ENCODE data around the gene SETD1A.

SETD1A gene

DNA sequence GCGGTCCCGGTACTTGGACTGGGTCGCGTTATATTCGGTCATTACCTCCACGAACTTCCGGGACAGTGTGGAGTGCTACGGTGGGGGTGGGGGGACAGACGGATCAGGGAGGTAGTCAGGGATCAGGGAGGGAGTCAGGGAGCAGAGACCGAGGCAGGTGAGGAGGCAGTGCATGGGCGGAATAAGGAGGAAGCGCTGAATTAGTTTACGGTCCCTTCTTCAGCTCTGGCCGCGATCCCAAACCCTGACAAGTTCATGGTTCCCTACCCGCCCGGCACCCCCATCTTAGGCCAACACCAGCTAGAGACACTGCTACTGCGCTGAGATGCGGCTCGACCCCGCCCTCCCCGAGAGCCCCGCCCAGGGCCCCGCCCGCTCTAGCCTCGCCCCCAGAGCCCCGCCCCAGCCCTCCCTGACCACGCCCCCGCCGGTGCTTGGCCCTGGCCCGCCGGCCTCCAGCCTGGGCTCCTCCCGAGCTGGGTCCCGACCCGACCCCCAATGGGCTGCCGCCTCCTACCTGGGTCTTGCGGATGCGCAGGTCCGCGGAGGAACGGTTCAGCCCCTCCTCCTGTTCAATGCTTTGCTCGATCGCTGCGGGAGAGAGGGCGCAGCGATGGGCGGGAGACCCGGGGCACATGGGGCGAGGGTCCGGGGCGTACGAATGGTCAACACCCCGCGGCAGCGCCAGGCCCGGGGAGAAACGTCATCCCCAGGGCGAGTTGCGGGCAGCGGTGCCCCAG, 39.6 kb downstream of the SETD1A start:
- no peak overlapping the region for H3K4me3 ChIP-seq (ENCODE audit: low read length)
- H3K27me3 ChIP-seq (ENCODE audit: insufficient read depth, low read length), result no peaks in the 10 kb centered on the region

DNA sequence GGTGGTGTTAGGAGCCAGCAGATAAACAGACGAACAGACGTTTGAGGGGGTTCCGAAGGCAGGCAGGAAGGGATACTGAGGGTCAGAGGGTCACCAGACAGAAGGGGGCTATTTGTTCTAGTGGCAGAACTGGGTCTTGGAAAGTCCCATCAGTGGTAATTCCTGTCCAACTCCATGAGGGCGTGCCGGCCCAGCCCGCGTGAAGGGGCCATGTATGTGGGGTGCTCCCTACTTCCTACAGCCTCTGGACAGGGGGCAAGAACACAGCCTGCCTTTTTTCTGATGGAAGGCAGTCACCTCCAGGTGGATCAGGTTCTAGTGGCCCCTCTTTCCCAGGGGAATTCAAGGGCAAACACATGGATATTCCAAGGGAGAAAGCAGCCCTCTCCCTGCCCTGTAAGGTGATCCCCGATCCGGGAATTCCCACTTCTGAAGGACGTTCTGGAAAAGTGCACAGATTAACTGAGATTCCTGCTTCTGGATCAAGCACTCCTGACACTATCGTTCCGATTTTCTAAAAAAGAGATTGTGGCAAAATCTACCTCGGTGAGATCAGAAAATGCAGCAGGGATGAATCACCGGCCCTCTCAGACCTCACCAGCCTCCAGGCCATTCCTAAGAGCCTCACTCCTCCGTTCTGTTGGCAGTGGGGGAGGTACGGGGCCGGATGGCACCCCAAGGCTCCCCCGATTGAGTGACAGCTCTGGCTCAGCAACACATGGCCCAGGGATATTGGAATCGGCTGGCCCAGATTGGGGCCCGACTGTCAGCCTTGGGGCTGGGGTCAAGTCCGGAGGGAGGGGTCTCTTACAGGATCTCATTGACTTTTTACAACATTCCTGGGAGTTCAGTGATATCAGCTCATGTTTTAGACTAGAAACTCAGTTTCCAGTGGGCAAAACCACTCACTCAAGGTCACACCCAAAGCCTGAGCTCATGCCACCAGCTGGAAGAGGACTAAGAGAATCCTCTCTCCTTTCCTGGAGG, 40.5 kb downstream of the SETD1A start:
- H3K4me3 ChIP-seq (ENCODE audit: low read length), result no peak overlapping the region

More for the DNA sequence above, 39.6 kb downstream of the SETD1A start:
- no peaks in the 10 kb centered on the region for H3K36me3 ChIP-seq (ENCODE audit: insufficient read depth, low read length)
- H2AFZ ChIP-seq (ENCODE audit: low read depth, low read length), result no peak overlapping the region
- peaks cover 5% of the 10 kb centered on the region for H3K9me3 ChIP-seq (ENCODE audit: low read length)
- peaks cover 2% of the 10 kb centered on the region for H3K4me1 ChIP-seq (ENCODE audit: insufficient read depth, low read length)

DNA sequence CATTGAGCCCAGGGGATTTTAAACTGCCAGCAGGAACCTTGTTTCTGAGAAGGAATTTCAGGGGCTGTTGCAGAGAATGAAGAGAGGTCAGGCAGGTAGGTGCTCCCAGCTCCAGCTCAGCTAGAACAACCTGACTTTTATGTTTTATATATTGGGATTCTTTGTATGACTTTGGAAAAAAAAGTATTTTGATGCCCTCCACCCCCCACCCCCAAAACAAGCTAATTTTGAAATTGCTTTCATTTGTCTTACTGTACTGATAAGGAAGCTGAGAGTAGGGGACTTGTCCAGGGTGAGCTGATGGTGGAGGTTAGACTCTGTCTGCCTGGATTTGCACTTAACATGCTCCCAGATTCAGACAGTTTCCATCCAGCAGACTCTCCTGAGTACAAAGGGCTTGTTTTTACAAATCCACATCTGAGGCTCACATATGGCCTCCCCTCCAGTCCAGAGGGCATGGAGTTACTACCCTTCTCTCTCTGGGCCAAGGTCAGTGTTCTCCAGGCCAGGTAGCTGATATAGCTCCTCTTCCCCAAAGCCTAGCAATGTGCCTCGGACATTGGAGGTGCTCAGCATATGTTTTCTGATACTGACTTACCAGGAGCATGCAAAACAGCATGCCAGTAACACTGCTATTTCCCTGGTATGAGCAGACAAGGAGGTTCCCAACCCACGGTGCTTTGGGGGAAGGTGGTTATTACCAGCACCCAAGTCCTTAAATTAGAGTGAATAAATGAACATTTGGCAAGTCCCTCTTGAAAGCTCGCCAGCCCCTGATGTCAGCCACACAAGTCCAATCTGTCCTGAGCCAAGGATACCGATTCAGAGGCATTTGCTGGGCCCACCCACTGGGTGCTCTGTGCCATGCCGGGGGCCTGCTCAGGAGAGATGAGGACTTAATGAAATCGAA, 41.6 kb downstream of the SETD1A start:
- Histone ChIP-seq H3K27me3 (ENCODE audit: insufficient read depth, low read length) (no peaks in the 10 kb centered on the region), H2AFZ (ENCODE audit: low read depth, low read length) (no peak overlapping the region), H3K4me1 (ENCODE audit: insufficient read depth, low read length) (peaks cover 5% of the 10 kb centered on the region), H3K4me3 (ENCODE audit: low read length) (no peak overlapping the region), H3K9me3 (ENCODE audit: low read length) (peaks cover 5% of the 10 kb centered on the region), H3K36me3 (ENCODE audit: insufficient read depth, low read length) (no peaks in the 10 kb centered on the region)

More for the DNA sequence above, 40.5 kb downstream of the SETD1A start:
- H3K4me1 ChIP-seq (ENCODE audit: insufficient read depth, low read length), result peaks cover 5% of the 10 kb centered on the region
- peaks cover 5% of the 10 kb centered on the region for H3K9me3 ChIP-seq (ENCODE audit: low read length)
- no peak overlapping the region for H2AFZ ChIP-seq (ENCODE audit: low read depth, low read length)
- no peaks in the 10 kb centered on the region for H3K27me3 ChIP-seq (ENCODE audit: insufficient read depth, low read length)
- no peaks in the 10 kb centered on the region for H3K36me3 ChIP-seq (ENCODE audit: insufficient read depth, low read length)

DNA sequence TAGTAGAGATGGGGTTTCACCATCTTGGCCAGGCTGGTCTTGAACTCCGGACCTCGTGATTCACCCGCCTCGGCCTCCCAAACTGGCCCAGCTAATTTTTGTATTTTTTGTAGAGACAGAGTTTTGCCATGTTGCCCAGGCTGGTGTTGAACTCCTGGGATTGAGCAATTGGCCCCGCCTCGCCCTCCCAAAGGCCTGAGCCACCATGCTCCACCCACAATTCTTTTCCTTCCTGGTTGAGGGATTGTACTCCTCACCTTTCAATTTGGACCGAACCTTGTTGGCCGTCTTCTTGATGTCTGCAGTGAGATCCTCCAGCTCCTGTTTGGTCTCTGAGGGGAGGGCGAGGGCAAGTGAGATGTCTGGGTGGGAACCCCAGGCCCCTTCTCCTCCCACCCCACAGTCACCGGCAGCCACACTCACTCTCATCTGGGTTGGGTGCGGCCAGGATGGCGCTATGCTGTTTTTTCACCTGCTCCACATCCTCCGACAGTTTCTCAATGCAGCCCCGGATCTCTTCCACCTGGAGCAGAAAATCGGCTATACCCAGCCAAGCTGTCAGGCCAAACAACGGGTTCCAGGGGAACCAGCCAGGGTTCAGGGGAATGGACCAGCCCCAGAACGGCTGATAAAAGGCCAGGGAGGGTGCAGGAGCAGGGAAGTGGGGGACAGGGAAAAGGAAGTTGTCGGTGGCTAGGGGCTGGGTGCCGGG, 43.3 kb downstream of the SETD1A start:
- peaks cover 6% of the 10 kb centered on the region for H3K4me1 ChIP-seq (ENCODE audit: insufficient read depth, low read length)
- H3K36me3 ChIP-seq (ENCODE audit: insufficient read depth, low read length), result no peaks in the 10 kb centered on the region
- H3K27me3 ChIP-seq (ENCODE audit: insufficient read depth, low read length), result no peaks in the 10 kb centered on the region
- no peak overlapping the region for H2AFZ ChIP-seq (ENCODE audit: low read depth, low read length)
- no peak overlapping the region for H3K4me3 ChIP-seq (ENCODE audit: low read length)
- H3K9me3 ChIP-seq (ENCODE audit: low read length), result peaks cover 5% of the 10 kb centered on the region

DNA sequence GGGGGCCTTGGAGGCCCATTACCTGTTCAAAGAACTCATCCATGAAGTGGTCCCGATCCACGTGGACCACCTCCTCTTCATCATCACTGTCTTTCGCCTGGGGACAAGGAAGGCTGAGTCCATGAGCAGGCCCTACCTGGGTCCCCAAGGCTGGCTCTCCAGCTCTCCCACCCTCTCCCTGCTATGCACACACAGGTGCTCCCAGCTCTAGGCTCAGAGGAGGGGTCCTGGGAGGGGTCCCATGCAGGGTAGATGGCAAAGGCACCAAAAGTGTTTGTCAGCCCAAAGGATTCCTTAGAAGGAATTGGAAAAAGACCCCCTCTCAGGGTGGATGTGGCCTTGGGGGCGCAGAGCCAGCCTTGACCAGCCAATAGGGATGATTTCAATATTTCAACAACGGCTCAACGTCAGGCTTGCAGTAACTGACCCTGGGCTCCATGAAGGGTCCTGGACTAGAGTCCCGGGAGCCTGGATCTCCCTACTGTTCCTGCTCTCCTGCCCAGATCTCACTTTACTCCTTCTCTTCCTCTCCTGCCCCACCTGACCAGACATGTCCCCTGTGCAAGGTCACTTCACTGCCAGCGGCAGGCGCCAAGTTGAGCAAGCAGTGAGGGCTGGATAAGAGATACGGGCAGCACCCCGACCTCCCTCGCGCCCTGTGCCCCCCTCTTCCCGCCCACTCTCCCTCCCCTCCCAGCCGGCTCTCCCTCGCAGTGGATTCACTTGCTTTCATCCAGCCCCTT, 44.1 kb downstream of the SETD1A start:
- no peak overlapping the region for H2AFZ ChIP-seq (ENCODE audit: low read depth, low read length)
- H3K4me3 ChIP-seq (ENCODE audit: low read length), result no peak overlapping the region
- H3K27me3 ChIP-seq (ENCODE audit: insufficient read depth, low read length), result no peaks in the 10 kb centered on the region
- H3K4me1 ChIP-seq (ENCODE audit: insufficient read depth, low read length), result peaks cover 15% of the 10 kb centered on the region
- peaks cover 5% of the 10 kb centered on the region for H3K9me3 ChIP-seq (ENCODE audit: low read length)
- H3K36me3 ChIP-seq (ENCODE audit: insufficient read depth, low read length), result no peaks in the 10 kb centered on the region

DNA sequence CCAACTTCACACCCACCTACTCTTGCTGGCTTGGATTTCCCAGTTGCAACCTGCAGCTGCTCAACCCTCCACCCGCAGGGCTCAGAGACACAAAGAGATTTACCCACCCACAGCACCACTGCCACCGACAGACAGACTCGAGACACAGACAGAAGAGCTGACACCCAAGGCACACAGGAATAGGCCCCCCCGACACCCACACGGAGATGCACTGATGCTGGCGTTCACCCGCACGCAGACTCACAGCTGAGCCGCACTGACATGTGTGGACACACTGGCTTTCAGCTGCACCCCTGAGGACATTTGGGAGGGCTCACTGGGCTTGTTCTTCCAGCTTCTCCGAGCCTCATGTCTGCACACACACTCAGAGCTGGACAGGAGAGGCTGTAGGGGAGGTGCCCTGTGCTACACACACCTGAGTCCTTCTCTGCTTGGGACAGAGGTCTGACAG, 44.7 kb downstream of the SETD1A start:
- peaks cover 5% of the 10 kb centered on the region for H3K9me3 ChIP-seq (ENCODE audit: low read length)
- H3K27me3 ChIP-seq (ENCODE audit: insufficient read depth, low read length), result no peaks in the 10 kb centered on the region
- H2AFZ ChIP-seq (ENCODE audit: low read depth, low read length), result no peak overlapping the region
- H3K36me3 ChIP-seq (ENCODE audit: insufficient read depth, low read length), result no peaks in the 10 kb centered on the region
- H3K4me3 ChIP-seq (ENCODE audit: low read length), result no peak overlapping the region
- peaks cover 15% of the 10 kb centered on the region for H3K4me1 ChIP-seq (ENCODE audit: insufficient read depth, low read length)

DNA sequence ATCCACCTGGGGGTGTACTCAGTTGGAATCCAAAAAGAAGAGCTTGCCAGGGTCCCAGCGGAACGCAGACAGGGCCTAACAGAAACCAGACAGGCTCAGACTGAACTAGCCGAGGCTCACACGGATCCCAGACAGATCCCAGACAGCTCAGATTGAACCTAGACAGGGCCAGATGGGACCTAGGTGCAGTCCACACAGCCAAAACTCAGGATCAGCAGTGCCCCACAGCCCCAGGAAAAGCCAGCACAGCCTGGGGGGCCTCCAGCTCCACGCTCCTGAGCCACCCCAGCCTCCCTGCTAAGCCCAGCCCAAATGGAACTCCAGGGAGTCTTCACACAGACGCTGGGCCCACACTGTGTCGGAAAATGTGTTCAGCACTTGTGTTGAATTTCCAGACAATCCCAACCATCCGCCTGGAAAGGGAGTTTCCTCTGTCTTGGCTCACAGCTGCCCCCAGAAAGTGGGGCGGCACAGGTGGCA, 45.3 kb downstream of the SETD1A start:
- no peak overlapping the region for H3K4me3 ChIP-seq (ENCODE audit: low read length)
- H3K4me1 ChIP-seq (ENCODE audit: insufficient read depth, low read length), result peaks cover 15% of the 10 kb centered on the region
- no peaks in the 10 kb centered on the region for H3K36me3 ChIP-seq (ENCODE audit: insufficient read depth, low read length)
- no peak overlapping the region for H2AFZ ChIP-seq (ENCODE audit: low read depth, low read length)
- no peaks in the 10 kb centered on the region for H3K9me3 ChIP-seq (ENCODE audit: low read length)
- H3K27me3 ChIP-seq (ENCODE audit: insufficient read depth, low read length), result no peaks in the 10 kb centered on the region

DNA sequence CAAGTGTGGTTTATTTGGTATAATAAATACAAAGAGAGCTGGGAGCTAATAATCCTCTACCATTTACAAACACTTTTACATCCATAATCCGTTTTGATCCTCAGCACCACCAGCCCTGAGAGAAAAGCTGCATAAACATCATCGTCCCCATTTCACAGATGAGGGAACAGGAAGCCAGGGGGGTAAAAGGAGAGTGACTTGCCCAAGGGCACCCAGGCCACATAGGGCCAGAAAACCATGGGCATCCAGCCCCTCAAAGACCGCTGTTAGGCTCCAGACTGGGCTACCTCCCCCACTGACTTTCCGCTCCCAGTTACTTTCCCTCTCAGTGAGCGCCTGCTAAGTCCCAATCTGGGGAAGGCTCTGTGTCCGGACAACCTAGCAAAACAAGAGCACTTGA, 46.2 kb downstream of the SETD1A start:
- Histone ChIP-seq H3K9me3 (ENCODE audit: low read length) (no peaks in the 10 kb centered on the region), H3K36me3 (ENCODE audit: insufficient read depth, low read length) (no peaks in the 10 kb centered on the region), H3K4me1 (ENCODE audit: insufficient read depth, low read length) (peaks cover 15% of the 10 kb centered on the region), H3K27me3 (ENCODE audit: insufficient read depth, low read length) (no peaks in the 10 kb centered on the region), H2AFZ (ENCODE audit: low read depth, low read length) (no peak overlapping the region), H3K4me3 (ENCODE audit: low read length) (no peak overlapping the region)

DNA sequence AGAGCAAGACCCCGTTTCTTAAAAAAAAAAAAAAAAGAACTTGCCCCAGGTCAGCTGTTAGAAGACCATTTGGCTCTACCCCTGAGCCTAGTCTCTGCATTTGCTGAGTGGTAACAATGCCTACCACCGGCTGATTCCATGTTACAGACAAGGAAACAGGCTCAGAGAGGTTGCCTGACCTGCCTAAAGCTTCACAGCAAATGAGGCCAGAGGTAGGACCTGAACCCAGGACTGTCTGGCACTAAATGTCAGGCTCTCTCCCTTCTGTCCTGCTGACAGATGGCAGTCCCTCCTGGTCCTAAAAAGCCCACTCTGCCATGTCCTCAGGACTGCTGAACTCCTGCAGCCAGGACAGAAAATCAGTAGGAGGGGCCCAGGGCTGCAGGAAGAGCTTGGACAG, 47.1 kb downstream of the SETD1A start:
- Histone ChIP-seq H3K9me3 (ENCODE audit: low read length) (no peaks in the 10 kb centered on the region), H3K36me3 (ENCODE audit: insufficient read depth, low read length) (no peaks in the 10 kb centered on the region), H3K27me3 (ENCODE audit: insufficient read depth, low read length) (no peaks in the 10 kb centered on the region), H2AFZ (ENCODE audit: low read depth, low read length) (no peak overlapping the region), H3K4me3 (ENCODE audit: low read length) (no peak overlapping the region), H3K4me1 (ENCODE audit: insufficient read depth, low read length) (peaks cover 16% of the 10 kb centered on the region)

DNA sequence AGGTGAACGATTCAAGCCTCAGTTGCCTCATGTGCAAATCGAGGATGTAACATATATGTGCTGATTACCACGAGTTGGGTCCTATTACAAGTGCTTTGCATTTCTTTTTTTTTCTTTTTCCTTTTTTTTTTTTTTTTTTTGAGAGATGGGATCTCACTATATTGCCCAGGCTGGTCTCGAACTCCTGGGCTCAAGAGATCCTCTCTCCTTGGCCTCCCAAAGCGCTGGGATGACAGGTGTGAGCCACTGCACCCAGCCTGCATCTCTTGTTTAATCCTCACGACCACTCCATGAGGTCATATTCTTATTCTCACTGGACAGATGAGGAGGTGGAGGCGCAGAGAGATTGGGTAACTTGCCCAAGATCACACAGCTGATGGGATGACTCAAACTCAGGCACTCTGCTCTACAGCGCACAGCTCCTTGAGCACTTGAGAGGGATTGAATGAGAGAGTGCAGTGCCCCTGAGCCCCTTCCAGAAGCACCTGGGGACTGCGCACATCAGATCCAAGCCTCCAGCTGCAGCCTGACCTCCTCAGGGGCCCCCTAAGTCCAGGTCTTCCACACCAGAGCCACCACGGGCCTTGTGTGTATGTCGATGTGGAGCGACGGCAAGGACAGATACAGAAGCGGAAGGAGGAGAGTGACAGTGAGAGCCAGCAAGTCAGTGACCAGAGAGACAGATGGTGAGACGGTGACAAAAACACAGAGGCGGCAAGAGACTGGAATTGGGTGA, 48.0 kb downstream of the SETD1A start:
- Histone ChIP-seq H3K9me3 (ENCODE audit: low read length) (no peaks in the 10 kb centered on the region), H2AFZ (ENCODE audit: low read depth, low read length) (no peak overlapping the region), H3K36me3 (ENCODE audit: insufficient read depth, low read length) (no peaks in the 10 kb centered on the region), H3K4me1 (ENCODE audit: insufficient read depth, low read length) (peaks cover 19% of the 10 kb centered on the region), H3K27me3 (ENCODE audit: insufficient read depth, low read length) (no peaks in the 10 kb centered on the region), H3K4me3 (ENCODE audit: low read length) (no peak overlapping the region)

DNA sequence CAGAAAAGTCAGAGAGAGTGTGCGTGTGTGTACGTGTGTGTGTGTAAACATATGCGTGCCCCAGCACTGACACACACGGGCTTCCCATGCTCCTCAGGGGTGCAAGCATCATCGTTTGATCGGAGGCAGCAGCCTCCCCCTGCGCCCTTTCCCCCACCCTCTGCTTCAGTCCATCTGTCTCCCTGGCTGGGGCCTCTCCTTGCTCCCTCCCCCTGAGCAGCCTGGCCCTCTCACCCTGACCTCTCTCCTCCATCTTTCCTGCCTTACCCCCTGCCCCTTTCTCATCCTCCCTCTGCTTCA, 48.5 kb downstream of the SETD1A start:
- Histone ChIP-seq H2AFZ (ENCODE audit: low read depth, low read length) (no peak overlapping the region), H3K36me3 (ENCODE audit: insufficient read depth, low read length) (no peaks in the 10 kb centered on the region), H3K9me3 (ENCODE audit: low read length) (no peaks in the 10 kb centered on the region), H3K4me3 (ENCODE audit: low read length) (no peak overlapping the region), H3K27me3 (ENCODE audit: insufficient read depth, low read length) (no peaks in the 10 kb centered on the region), H3K4me1 (ENCODE audit: insufficient read depth, low read length) (peaks cover 22% of the 10 kb centered on the region)
